Left kidney (tissue), 2 donors: ENCODE measurements around the gene PPP6R3. TPM values are rescaled to one million over a fixed set of nuclear protein-coding genes. Genes with fewer than 3 reads are reported as not detected.
"Not testable (repeated sequence)": the region's sequence is repeated elsewhere in the genome, so short reads cannot be mapped to it uniquely, and the experiment has no call there.

Experiments used
- DNase-seq: peaks from one replicate; pipeline ENCODE4 v3.0.0-alpha.2; 2013
- polyA plus RNA-seq: library from polyadenylated mRNA; unstranded; fragments of 120-200 nt; gene quantifications from one replicate; pipeline ENCODE4 v1.2.1, GENCODE V29; 2013; ENCODE audit not compliant: insufficient read length

Gene PPP6R3
- polyA plus RNA-seq, 1 donor, result 133 TPM

DNA sequence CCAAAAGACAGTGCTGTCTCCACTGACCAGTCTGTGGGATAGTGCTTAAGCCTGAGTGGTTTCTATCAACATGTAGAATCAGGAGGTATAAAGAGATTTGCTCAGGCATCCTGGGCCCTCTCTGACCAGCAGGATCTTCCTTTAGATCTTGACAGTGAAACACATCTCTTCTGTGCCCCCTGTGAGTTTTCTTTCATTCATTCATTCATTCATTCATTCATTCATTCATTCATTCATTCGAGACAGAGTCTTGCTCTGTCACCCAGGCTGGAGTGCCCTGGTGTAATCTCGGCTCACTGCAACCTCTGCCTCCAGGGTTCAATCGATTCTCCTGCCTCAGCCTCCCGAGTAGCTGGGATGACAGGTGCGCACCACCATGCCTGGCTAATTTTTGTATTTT, 26.4 kb upstream of the PPP6R3 start:
- DNase-seq, result not testable (repeated sequence)

DNA sequence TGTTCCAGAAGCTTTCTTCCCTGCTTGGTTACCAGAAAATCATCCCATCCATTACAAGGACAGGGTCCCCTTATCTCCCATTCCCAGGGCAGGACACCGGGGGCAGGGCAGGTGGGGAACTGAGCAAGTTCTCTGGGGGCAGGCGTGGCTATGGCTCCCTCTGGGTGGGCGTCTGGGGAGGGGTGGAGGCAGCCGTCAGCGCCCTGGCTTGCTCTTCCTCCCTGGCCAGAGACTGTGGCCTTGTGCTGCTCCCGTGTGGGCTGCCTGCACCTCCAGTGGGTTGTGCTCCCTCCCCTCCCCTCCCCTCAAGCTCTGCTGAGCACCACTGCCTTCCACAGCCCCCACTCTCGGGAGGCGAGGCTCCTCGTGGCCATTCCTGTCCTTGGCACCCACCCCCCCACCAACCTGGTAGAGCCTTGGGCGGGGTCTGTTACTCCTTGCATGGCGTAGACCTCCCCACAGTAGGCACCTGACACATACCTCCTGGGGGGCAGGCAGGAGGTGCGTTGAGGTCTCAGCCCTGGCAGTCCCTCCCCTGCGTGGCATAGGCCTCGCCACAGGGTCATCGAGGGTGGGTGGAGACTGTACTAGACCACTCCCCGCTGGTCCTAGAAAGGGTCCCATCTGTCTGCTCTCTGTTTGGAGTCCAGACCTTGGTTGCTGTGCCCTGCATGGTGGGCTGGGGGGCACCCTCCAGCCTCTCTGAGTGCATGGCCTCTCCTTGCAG, 24.2 kb upstream of the PPP6R3 start:
- no peak for DNase-seq

DNA sequence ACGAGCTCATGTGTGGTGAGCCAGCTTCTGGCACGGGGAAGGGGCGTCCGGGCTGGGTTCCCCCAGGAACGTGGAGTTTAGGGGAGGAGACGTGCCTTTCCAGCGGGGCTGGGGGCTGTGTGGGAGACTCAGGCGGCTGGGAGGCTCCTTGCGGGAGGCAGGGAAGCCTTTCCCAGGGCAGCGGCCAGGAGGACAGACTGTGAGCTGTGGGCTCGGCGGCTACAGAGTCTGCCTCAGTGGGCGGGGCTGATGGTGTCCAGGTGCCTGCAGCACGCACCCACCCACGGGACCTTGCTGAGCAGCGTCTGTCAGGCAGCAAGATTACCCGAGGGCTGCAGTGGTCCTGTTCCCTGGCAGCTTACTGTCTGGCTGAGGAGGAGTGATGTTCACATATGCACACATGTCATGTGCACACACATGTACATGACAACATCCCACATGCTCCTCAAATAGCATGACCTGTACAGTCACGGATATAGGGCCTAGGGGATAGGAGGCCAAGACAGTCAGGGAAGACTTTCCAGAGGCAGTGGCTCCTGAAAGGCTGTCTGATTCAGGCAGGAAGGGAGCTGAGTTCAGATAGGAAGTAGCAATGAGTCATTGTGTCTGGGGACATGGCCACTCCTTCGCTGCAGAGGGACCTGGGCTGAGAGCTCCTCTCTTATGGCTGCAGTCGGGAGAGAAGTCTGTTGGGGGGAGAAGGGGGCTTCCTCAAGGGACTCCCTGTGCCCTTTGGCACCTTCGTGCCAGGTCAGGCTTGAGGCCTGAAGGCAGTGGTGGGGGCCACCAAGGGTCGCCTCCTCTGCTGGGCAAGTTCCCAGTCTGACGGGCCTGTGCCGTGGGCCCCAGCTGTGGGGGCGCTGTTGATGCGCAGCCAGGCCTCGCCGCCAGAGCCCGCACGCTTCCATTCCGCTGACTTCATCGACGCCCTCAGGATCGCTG, 23.3 kb upstream of the PPP6R3 start:
- no peak for DNase-seq

DNA sequence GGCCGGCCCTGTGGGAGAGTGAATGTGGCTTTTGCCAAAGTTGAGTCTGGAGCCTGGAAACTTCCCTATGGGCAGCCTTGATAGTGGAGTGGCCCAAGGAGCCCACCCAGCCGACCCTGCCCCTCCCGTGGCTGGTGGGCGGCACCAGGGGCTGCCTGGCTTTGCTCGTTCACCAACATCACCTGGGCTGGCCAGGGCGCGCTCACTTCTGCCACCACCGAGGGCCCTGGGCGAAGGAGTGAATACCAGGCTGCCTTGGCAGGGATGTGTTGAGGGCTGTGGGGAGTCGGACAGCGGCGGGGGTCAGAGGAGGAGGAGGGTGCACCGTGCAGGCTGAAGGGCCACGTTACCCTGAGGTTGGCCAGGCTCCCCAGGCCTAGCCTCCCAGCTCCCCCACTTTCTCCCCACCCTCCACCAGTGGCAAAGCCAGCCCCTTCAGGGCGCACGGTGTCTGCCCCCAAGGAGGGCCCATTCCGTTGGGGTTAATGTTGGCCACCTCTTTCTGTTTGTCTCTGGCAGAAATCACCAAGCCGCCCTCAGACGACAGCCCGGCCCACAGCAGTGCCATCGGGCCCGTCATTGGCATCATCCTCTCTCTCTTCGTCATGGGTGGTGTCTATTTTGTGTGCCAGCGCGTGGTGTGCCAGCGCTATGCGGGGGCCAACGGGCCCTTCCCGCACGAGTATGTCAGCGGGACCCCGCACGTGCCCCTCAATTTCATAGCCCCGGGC, 22.5 kb upstream of the PPP6R3 start:
- no peak for DNase-seq

DNA sequence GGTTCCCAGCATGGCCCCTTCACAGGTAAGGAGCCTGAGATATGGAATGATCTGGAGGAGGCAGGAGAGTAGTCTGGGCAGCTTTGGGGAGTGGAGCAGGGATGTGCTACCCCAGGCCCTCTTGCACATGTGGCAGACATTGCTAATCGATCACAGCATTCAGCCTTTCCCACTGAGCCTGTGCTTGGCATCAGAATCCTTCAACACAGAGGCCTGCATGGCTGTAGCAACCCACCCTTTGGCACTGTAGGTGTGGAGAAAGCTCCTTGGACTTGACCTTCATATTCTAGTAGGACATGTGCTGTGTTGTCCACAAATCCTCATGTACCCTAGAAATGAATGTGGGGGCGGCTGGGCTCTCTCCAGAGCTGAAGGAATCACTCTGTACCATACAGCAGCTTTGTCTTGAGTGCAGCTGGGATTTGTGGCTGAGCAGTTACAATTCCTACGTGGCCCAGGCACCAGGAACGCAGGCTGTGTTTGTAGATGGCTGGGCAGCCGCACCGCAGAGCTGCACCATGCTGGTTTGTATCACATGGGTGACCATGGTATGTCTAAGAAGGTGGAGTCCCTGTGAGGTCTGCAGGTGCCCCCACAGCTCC, 21.8 kb upstream of the PPP6R3 start:
- no peak for DNase-seq

DNA sequence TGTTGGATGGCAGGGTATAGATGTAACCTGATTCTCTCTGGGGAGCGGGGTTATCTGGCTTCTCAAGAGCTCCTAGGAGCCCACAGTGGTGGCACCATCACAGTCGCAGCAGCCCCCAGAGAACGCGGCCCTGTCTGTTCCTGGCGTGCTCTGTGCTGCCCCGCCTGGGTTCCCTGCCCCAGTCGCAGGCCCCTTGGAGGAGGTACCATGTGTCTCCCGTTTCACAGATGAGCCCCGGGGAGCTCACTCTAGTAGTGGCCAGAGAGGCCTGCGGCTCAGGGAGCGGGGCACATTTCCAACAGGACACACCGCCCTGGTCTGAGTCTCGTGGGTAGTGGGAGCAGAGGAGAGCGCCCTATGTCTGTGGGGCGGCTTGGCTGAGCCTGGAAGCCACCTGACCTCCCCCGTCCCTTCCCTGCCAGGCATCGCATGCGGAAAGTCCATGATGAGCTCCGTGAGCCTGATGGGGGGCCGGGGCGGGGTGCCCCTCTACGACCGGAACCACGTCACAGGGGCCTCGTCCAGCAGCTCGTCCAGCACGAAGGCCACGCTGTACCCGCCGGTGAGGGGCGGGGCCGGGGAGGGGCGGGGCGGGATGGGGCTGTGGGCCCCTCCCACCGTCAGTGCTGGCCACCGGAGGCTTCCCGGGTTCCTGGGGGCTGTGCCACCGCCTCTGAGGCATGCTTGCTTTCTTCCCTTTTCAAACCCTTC, 21.0 kb upstream of the PPP6R3 start:
- no peak for DNase-seq

DNA sequence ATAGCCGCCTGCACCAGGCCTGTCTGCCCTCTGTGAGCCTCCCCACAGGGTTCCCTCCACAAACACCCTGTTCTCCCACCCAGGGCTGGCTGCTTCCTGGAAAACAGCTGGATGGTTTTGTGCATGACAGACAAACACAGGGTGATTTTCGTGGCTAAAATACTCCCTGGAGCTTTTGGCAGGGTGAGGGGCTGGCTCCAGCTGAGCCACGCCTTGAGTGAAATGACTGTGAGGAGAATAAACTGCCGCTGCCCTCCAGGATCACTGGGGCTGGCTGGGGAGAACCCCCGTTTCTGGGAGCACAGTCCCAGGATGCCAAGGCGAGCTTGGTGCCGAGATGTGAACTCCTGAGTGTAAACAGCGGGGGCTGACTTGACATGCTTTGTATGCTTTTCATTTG, 20.3 kb upstream of the PPP6R3 start:
- DNase-seq, result no peak

DNA sequence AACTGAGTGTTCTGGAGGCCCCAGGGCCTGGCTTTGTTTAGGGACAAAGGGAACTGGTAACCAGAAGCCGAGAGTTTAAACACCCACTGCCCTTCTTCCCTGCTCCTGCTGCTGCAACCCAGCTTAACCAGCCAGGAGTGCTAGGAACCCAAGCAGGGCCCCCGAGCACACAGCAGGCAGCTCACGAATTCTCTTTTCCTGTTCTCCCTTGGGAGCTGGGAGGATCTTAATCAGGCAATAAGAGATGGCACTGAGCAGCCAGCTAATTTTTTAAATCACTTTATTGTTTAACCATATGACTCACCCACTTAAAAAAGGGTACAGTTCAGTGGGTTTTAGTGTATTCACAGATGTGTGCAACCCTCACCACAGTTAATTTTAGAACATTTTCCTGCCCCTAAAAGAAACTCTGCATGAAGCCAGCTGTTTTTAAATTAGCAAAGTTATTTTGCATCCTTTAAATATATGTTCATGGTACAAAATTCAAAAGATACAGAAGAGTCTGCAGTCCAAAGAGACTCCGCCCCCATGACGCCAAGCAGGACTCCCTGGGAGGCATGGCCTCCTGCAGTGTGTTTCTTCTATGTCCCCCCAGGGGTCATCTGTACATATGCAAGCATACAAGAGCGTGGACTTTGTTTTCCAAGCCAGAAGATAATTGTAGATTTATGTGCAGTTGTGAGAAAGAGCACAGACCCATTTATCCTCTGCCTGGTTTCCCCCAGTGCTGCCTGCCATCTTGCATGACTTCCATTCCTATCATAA, 18.9 kb upstream of the PPP6R3 start:
- no peak for DNase-seq

DNA sequence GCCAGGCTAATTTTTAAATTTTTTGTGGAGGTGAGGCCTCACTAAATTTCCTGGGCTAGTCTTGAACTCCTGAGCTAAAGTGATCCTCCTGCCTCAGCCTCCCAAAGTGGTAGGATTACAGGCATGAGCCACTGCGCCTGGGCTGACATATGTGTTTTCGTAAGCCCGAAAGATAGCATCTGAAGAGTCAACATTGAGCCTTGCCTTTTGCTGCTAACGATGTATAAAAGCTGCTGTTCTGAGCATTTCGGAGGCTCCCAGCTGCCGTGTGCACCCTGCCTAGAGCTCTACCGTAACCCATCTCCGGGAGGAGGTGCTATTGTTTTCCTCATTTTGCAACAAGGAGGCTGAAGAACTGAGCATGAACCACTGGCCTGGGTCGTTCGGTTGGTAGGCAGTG, 18.1 kb upstream of the PPP6R3 start:
- no peak for DNase-seq

DNA sequence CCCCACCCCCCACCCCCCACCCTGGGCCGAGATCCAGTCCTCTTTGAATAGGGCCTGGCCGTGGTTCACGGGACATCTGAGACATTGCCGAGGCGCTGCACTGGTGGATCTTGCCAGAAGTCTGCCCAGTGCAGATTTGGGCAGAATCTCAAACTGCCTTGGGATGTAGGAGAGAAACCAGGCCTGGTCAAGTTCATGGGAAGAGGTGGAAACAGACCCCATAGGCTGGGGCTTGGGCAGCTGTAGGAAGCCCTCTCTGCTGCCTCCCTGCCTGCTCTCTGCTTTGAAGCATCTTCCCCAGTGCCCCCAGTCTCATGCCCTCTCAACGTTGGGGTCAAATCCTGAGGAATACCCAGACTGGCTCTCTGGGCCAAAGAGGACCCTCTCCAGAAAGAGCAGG, 16.0 kb upstream of the PPP6R3 start:
- no peak for DNase-seq

DNA sequence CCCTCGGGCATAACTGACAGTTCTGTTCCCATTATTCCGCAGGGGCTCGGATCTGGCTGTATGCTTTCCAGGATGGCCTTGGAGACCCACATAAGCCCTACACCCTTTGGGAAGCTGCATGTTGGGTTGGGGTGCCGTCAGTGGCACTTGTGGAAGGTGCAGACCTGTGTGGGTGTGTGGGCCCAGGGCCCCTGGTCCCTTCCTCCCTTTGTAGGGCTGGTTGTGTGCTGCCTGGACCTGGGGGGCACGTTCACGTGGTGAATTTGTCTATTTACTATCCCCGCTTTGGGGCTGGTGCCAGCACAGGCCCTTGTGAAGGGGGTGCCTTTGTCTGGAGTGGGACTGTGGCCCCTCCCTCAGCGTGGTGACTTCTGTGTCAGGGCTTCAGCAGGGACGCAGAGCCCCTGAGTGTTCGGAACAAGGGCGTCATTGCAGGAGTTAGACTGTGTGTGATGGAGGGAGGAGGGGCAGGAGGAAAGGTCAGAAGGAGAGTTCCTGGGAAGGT, 15.0 kb upstream of the PPP6R3 start:
- no peak for DNase-seq

DNA sequence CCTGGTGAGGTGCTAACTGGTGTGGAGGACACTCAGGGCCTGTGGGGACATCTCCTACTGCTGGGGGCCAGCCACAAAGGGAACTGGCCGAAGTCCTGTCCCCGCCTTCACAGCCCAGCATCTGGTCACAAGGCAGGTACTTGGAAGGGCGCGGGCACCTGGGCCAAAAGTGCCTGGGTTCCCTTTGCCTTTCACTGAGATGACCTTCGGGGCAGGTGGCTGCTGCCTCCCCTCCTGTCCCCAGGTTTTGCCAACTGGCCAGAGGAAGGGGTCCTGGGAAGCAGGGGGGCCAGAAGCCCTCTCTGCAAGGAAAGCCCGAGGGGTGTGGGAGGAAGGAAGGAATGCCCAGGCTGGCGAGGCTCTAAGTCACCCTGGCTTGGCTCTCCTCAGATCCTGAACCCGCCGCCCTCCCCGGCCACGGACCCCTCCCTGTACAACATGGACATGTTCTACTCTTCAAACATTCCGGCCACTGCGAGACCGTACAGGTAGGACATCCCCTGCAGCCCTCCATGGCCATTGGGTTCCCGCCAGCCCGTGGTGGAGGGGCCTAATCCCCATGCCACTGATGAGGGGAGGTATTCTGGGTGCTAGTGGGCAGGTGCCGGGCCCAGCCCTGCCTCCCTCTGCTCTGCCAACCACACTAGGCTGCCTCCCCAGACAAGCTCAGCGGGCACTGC, 14.4 kb upstream of the PPP6R3 start:
- DNase-seq, result no peak

DNA sequence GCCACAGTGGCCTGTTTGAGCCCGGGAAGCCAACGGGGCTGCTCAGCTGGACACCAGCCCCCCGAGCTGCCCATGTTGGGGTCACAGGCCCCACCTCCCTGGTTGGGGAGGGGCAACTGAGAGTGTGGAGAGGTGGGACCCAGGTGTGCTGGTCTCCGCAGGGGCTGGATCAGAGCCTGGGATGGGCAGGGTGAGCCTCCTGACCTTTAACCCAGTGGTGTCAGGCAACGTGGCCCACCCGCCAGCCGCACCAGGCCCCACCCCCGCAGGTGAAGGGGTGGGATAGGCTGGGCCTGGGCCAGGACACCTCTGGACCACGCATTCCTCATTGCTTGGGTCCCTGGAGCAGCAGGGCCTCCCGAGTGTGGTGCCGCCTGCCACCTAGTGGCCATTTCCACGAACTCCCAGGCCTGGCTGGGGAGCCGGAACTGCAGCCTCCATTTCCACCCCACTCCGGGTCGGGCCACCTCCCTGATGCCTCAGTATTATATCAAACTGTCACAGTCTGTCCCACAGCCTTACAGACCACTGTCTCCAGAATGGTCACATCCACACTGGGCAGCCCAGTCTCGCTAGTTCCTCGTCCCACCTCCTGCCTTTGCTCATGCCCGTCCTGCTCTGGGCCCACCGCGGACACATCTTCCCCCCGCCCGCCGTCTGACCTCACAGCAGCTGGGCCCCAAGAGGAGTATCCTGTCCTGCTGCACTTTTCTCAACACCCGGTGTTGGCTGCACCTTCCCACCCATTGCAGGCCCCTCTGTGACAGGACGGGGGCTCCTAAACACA, 13.3 kb upstream of the PPP6R3 start:
- peak; percentile 53 for DNase-seq

DNA sequence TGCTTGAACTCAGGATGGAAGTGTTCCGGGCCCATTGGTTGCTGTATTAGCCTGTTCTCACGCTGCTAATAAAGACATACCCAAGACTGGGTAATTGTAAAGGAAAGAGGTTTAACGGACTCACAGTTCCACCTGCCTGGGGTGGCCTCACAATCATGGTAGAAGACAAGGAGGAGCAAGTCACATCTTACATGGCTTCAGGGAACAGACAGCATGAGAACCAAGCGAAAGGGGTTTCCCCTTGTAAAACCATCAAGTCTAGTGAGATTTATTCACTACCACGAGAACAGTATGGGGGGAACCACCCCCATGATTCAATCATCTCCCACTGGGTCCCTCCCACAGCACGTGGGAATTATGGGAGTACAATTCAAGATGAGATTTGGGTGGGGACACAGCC, 12.6 kb upstream of the PPP6R3 start:
- not testable (repeated sequence) for DNase-seq

DNA sequence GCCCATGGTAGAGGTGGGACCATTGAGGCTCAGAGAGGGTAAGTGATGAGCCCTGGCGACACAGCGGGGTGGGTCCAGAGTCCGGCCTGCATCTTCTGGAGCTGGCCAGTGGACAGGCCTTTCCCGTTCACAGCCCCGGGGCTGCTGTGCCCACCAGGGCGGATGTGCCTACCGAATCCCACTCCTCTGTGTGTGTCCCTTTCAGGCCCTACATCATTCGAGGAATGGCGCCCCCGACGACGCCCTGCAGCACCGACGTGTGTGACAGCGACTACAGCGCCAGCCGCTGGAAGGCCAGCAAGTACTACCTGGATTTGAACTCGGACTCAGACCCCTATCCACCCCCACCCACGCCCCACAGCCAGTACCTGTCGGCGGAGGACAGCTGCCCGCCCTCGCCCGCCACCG, 11.9 kb upstream of the PPP6R3 start:
- no peak for DNase-seq

DNA sequence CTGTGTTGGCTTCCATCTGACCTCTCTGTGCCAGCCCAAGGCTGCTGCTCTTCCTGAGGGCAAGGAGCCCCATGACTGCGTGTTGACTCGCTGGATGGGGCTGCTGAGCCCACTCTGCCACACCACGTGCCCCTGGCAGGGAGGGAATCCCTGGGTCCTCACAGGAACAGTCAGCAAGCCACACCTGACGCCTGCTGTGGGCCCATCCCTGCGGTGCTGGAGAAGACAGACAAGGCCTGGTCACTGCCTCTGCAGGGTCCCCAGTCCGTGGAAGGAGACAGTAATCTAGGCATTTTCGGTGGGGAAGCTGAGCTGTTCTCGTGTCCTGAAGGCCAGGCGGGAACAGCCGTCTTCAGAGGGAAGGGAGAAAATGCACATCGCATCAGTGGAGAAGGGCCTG, 10.6 kb upstream of the PPP6R3 start:
- no peak for DNase-seq

DNA sequence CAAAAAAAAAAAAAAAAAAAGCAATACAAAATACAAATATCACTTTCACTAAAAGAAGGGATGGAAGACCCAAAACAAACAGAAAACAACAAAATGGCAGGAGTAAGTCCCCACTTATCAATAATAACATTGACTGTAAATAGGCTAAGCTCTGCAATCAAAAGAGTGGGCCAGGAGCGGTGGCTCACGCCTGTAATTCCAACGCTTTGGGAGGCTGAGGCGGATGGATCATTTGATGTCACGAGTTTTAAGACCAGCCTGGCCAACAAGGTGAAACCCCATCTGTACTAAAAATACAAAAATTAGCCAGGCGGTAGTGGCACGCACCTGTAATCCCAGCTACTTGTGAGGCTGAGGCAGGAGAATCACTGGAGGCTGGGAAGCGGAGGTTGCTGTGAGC, 9.8 kb upstream of the PPP6R3 start:
- DNase-seq, result no peak

DNA sequence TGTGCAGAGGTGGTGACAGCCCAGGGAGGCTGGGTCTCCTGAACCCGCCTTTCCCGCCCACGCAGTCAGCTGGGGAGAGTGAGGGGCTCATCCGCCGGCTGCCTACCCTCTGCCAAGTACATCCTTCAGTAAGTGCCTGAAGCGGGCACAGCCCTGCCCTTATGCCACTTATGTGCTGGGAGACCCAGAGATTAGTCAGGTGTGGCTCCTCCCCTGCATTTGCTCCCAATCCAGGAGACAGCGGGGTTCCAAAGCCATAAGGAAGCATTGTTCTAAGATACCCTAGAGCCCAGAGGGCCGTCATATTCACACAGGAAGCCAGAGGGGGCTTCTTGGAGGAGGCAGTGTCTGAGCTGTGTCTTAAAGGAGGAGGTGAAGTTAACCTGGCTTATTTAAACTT, 5.8 kb upstream of the PPP6R3 start:
- no peak for DNase-seq

DNA sequence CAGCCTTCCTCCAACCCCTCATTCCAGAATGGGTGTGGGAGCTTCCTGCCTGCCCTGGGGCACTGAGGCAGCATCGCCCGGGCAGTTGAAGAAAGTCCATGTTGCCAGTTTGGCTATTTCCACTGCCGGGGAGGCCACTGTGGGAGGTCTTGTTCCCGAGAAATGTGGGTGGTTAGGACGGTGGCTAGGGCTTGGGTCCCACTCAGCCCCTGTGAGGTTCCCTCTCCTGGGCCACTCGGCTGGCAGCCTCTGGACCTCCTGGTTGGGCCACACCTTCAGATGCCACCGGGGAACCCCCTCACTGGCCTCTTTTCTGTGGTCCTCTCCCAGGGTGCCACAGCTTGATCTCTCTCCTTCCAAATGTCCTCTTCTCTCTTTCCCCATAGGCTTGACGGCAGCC, 5.1 kb upstream of the PPP6R3 start:
- DNase-seq, result no peak
